ENCODE measurements around the gene CACNA1D.

The CACNA1D gene

DNA sequence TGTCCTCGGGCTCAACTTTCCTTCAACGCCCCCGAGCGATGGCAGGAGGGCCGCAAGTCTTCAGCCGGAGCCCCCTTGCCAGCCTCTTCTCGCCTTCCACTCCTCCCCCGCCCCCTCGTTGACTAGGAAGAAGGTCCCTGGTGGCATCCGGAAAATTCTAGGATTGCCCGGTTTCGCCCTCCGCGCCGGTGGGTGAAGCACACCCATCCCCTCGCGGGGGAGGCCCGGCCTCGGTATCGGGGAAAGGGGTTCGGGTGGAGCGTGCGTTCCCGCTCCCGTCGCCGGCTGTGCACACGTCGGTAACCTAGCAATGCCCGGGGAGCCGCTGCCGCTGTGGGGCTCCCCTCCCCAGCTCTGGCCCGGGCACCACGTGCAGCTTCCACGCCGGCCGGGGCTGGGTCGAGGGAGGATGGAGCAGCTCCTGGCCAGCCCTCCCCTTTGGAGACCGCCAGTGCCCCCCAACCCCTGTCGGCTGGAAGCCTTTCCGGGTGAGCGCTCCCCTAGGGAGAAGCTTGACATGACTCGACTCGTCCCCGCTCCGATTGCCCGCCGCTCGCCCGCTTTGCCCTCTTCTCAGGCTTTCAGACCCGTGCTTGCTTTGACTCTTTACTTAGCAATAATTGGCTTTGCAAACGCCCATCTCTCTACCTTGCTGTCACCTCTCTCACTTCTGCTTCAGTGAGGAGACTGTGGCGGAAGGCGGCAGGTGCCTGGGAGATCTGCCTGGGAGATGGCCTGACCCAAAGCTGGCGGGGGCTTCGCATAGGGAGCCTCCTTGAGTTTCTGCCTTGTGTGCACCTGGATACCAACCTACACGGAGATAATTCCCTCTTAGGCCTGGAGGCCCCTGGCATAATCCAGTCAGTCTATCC is 1.3 kb downstream of the CACNA1D start:
- DNase-seq (ENCODE audit: low spot score), result no peak

DNA sequence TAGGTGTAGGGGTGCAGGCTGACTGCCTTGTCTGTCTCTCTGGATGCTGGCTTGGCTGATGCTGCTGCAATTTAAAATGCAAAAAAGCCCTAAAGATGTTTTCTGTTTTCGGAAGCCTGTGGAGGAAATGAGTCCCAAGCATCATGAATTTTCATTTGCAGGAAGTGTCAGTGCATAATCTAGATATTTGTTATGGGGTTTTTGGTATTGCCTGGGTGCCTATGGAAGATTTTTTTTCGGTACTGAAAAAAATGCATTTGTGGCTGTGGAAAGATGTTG is 1.9 kb downstream of the CACNA1D start:
- no peak for DNase-seq (ENCODE audit: low spot score)

DNA sequence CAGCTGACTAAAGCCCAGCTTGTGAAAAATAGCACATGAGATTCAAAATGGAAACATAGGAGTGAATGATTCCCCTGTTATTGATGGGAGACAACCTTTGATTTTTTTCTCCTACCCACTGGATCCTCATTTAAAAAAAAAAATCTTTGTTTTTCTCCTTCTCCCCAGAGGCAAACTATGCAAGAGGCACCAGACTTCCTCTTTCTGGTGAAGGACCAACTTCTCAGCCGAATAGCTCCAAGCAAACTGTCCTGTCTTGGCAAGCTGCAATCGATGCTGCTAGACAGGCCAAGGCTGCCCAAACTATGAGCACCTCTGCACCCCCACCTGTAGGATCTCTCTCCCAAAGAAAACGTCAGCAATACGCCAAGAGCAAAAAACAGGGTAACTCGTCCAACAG is 2.6 kb downstream of the CACNA1D start:
- no peak for DNase-seq (ENCODE audit: low spot score)

DNA sequence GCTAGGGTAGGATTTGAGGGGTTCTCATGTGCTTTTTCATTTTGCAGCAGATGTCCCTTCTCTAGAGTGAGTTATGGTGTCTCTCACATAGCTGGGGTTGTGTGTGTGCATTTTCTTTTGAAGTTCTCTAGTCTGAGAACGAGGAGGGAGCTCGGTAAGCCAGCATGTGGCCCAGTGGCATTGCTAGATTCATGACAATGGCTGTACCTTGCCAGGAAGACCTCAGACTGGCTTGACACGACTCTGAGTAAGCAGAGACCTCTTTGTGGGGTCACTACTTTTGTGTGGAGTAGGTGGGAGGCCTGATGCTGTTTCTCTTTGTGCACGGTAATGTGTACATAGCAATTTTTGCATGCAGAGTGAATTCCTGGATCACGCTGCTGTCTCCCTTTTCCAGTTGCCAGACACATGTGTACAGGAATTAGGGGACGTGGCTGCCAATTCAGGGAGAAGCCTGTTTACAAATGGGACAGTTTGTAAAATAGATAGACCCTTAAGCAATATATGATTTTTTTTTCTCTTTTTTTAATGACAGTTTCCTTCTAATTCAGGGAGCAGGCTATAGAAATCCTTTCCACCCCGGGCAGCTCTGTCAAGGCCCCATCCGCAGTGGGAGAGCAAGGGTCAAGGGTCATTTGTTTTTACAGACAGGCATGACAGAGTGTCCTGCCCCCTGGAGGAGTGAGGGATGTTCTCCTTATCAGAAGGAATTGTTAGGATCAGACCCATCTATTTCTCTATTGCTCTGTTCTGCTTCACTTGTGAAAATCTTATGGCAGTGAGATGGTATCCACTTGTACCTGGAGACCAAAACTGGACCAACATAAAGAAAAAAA is 4.6 kb downstream of the CACNA1D start:
- no peak for DNase-seq (ENCODE audit: low spot score)

DNA sequence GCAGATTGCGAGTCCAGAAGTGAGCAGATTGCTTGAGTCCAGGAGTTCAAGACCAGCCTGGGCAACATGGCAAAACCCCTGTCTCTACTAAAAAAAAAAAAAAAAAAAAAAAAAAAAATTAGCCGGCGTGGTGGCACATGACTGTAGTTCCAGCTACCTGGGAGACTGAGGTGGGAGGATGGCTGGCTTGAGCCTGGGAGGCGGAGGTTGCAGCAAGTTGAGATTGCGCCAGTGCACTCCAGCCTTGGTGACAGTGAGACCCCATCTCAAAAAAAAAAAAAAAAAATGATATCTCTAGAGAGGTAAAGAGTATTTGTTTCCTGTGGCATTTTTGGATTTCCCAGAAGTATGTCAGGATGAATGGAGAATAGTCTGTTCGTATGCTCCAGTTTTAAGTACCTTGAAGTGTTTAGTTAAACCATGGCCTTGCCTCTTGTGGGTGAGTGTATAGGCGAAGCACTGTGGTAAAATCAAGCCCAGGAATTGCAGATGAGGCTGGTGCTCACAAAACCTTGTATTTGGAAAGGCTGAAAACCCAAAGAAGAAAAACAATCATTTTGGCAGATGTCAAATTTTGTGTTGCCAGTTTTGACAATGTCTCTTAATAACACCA is 5.9 kb downstream of the CACNA1D start:
- no peak for DNase-seq (ENCODE audit: low spot score)

DNA sequence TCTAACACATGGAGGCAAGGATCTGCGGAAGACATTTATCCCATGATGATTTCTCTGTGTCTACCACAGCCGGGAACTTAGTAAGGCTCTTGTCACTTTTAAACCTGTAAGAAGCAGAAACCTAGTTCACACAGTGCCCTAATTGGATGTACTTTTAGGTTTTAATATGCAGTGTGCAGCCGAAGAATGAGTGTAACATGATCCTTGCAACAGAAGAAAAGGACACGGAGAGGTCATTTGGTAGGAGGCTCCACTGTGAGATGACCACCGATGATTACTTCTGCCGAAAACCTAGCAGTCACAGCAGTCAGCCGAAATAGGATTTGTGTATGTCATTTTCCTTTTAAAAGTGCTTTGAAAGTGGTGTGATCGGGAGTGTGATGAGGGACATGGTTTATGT is 6.8 kb downstream of the CACNA1D start:
- DNase-seq (ENCODE audit: low spot score), result no peak

DNA sequence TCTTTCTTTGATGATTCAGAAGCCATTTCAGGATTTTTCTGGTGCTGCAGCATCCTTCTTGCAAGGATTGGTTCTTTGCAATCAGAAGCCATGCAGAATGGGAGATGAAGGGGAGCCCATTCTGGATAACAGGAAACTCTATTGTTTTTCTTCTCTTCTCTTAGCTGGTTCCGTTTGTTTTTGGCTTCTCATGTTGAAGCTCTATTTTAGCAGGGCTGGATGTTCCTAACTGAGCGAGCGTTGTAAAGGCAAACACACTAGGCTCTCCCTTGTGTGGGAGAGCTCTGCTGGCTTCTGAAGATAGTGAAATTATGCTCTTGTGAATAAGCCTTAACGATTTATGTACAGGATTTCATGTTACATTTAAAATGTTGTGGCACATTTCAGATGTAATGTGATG is 8.3 kb downstream of the CACNA1D start:
- DNase-seq (ENCODE audit: low spot score), result no peak

DNA sequence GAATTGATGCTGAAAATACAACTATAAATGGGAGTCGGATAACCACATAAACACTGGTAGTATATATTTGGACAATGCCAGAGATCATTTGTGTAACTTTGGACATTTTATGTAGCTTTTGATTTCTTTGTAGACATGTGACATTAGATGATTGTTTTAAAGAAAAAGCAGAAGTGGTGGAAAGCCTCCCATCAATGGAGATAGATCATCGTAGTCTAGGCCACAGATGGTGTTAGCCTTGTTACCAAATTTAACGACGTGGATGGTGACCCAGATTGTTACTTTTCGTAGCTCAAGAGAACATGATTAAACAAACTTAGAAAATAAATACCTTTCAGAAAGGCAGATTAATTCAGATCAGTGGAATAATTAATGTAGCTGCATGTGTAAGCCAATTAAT is 8.8 kb downstream of the CACNA1D start:
- DNase-seq (ENCODE audit: low spot score), result no peak

DNA sequence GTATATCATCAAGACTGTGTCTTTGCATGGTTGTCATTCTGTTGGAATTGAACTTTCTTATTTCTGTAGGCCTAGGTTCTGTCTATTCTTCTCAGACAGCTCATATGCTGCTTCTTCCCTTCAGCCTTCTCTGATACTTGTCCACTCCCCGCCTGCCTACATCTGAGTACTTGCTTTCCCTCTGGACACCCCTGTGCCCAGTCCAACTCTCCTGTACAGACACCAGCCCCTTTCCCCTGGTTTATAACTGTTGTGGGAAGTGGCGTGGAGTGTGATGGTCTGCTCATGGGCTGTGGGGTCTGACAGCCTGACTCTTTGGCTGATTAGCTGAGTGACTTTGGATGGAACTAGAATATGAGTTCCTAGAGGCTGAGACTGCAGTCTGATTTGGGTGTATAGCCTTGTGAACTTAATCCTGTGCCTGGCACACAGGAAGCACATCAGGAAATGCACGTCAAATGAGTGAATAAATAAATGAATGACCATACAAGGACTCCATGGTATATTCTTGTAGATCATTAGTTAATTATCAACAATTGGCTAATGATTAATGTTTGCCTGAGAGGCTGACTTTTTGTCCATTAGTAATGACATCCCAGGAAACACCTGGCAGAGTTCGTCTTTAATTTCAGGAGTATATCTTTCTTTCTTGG is 11.8 kb downstream of the CACNA1D start:
- no peak for DNase-seq (ENCODE audit: low spot score)

DNA sequence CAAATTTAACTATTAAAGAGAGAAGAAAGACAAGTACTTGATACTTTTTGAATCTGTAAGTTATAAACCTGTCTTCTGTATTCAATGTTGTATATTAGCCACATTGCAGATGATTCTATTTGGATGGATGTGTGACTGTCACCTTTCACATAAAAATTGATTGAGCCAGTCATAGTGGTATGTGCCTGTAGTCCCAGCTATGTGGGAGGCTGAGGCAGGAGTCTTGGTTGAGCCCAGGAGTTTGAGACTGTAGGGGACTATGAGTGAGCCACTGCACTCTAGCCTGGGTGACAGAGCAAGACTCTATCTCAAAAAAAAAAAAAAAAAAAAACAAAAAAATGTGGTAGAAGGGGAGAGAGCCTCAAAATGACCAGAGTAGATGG is 12.3 kb downstream of the CACNA1D start:
- no peak for DNase-seq (ENCODE audit: low spot score)

DNA sequence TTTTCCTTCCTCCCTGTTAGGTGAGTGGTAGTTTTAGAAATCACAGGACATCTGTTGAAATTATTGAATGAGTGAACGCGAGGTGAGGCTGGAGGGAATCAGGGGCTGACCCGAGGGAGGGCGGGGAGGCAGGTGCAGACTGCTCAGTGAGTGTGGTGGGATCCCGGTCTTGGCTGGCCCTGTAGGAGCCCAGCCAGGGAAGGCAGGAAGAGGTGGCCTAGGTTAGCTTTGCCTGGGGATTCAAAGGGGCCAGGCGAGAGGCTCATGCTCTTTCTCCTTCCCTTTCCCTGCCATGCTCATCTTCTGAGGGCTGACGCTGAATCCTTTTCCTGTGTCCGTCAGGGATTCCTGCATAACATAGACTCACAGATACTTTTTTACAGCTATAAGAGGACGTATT is 15.1 kb downstream of the CACNA1D start:
- no peak for DNase-seq (ENCODE audit: low spot score)

DNA sequence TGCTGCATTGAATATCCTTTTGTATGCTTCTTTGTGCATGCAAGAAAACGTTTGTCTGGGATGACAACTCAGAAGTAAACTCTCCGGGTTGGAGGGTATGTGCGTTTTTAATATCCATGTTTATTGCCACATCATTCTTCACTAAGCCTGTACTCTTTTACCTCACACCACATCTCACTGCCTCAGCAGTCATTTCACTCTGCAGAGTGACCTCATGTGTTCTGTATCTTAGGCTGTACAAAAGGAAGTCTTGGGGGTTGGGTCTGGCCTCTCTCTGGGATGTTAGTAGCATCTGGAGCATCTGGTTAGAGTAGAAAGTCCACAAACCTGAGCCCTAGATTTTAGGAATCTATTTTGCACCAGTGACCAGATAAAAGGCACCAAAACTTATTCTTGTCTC is 16.1 kb downstream of the CACNA1D start:
- no peak for DNase-seq (ENCODE audit: low spot score)

DNA sequence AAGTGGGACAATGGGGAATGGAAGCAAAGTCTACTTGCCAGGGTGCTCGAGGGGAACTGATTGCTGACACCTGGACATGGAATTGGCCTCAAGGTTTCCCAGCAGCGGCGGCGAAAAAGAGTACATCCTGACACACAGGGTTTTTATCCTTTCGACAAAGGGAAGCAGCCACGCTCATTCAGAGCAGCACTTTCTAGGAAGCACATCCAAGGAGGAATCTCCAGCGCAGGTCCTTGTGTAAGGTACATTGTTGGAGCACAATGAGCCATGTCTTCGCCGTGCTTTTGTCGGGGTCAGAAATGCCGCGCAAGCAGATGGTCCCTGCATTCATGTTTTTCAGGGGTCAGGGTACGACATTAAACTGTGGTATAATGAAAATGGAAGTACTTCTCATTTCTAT is 16.8 kb downstream of the CACNA1D start:
- DNase-seq (ENCODE audit: low spot score), result no peak

DNA sequence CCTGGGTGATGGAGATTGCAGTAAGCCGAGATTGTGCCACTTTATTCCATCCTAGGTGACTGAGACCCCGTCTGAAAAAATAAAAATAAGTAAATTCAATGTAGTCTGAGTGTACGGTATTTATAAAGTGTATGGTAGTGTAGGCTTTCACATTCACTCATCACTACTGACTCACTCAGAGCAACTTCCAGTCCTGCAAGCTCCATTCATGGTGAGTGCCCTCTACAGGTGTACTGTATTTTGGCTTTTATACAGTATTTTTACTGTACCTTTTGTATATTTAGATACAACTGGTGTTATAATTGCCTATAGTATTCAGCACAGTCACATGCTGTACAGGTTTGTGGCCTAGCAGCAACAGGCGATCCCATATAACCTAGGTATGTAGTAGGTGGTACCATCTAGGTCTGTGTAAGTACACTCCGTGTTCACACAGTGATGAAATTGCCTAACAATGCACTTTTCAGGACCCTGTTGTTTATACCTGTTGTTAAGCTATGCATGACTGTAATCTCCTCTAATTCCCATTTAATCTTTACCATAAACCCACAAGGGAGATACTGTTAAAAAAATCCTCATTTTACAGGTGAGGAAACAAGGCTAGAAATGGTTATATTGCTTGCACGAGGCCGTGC is 19.3 kb downstream of the CACNA1D start:
- DNase-seq (ENCODE audit: low spot score), result no peak

DNA sequence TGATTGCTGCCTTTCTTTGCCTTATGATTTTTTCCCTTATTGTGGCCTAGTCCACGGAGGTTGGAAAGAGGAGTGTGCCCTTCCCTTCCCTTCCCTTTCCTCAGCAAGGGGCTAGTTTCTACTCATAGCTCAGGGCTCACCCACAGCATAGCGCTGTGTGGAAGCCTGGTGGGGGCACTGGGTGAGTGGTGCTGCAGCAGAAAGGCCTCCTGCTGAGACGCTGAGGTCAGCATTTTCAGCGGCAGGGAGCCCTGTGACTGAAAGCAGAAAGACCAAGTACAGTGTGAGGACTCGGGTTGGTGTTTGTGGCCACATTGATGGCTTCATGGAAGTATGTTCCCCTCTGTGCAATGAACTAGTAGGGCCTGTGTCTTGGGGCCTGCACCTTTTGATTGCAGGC is 21.9 kb downstream of the CACNA1D start:
- DNase-seq (ENCODE audit: low spot score), result no peak

DNA sequence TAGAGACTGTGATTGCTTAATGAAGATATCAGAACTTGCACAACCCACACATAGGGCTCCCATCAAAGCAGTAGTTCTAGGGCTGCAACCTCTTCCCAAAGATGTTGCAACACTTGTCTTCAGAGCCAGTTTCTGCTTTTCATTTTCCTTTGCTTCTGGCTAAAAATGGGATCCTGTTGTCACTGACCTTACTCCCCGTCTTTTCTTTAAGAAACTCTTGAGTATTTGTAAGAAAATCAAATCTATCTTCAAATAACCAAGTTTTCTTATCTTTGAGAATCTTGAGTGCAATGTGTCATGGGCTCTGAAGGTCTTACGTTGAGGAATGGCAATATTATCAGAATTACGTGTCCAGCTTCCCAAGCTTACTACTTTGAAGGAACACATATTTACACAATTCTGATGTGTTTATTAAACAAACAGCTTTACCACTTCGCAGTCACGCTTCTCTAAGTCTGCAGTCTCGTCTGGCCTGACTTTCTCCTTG is 24.1 kb downstream of the CACNA1D start:
- DNase-seq (ENCODE audit: low spot score), result no peak

DNA sequence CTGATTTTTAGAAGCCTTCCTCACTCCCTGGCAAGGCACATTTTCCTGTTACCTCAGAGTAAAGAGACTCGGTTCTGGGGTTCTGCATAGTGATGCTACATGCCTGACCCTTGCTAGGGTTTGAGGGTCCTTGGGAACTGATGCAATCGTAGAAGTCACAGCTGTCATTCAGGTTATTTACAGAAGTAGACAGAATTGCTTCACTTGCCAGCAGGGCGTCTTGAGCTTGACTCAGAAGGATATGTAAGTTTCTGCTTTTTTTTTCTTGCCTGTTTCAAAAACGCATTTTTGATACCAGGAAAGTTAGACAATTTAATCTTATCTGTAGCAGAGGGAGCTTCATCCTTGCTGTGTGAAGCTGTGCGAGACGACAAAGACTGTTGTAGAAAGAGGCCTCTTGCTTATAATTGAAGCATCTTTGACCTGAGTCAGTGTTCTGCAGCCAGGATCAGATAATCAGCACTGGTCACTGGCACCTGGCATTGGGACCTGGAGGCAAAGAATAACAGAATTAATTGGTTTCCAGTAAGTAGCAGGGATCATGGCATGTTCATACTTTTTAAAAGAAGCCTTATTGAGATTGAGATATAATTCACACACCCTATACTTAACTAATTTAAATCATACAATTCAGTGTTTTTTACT is 24.8 kb downstream of the CACNA1D start:
- DNase-seq (ENCODE audit: low spot score), result no peak

DNA sequence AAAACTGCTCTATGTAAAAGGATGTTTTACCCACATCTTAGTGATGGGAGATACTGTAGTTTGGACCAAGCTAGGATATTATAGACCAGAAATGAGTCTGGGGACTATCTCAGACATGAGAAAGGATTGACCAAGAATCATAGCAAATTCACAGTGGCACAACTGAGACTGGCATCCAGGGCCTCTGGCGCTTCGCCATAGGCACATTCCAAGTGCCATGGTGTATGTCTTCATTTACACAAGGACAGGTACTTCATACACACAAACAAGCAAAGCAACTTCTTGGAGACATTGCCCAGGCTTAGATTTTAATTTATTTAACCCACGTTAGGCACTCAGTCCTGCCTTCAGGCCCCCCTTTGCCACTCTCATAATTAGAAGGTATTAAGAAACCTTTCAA is 28.9 kb downstream of the CACNA1D start:
- no peak for DNase-seq (ENCODE audit: low spot score)

DNA sequence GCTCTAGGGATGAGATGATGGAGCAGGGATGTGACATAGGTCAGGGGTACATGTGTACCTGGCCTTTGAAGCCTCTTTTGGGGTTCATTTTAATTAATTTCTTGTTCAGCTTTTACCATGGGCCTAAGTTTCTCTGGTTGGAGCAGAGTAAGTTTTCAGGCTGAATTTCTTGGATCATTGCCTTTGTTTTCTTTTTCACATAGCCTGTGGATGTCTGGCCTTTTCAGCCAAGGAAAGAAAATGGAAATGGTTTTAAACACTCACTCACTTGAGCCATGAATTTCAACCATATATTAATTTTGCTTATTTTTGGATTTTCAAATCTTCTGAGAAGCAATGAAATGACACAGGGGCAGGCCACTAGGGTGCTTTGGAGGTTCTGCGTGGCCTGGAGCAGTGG is 30.2 kb downstream of the CACNA1D start:
- no peak for DNase-seq (ENCODE audit: low spot score)

DNA sequence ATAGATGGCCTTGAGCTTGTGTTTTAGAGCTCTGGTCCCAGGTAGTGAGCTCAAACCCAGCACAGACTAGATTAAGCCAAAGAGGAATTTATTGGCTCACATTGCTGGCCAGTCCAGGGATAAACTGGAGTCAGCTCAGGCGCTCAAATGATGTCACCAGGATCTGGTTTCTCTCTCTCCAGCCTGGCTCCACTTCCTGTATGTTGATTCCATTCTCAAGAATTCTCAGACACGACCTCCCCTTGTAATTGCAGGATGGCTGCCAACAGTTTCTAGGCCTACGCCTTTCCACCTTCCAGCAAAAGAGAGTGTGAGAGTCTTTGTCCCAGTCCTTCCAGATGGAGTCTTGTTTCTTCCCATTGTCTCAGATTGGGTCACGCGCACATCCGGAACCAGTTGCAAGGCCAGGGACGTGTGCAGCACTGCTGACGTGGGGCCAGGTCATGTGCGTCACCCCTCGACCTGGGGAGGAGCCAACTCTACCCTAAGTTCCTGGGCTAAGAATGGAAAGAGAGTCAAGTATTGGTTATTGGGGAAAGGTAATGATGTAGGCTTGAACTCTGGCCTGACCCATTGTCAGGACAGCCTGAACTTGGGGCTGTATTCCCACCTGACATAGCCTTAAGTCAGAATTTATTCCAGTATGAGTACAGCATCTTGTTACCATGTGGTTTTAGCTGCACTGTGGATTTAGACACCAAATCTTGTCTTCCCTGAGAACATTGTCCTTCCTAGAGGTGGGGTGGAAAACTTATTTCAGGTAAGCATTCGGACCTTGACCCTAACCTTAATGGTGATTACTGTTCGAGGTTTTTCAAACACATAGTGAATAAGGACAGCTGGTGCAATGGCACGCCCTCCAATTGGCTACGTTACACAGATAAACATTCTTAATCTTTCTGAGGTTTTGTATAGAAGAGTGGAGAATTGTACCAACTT is 31.6 kb downstream of the CACNA1D start:
- no peak for DNase-seq (ENCODE audit: low spot score)

DNA sequence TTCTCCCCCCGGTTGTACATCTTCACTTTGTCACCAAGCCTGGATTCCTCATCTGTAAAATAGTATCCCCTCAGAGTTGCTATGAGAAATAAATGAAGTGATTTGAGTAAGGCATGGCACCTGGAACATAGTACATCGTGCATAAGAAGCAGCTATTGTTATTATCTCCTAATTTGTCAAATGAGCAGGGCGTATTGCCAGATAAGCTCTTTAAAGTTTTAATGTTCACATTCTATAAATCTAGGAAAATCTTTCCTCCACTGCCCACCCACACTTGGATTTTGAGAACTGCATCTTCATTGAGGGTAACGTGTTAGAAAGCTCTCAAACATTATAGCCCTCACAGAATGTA is 32.3 kb downstream of the CACNA1D start:
- no peak for DNase-seq (ENCODE audit: low spot score)
